ENCODE results near the gene ZNF317.
"Not testable (repeated sequence)": the region's sequence is repeated elsewhere in the genome, so short reads cannot be mapped to it uniquely, and the experiment has no call there.

ZNF317 gene

GRCh38 chr19:9175326-9175725 lies 35.1 kb downstream of the ZNF317 start:
- no peaks in the 10 kb centered on the region for H3K4me1 ChIP-seq (ENCODE audit: insufficient read depth, low read length)
- H3K9me3 ChIP-seq (ENCODE audit: insufficient read depth, low read depth, low read length): peaks cover 53% of the 10 kb centered on the region
- H3K27me3 ChIP-seq (ENCODE audit: insufficient read depth, low read length): no peaks in the 10 kb centered on the region
- 90% methylated on average over 5 of the region's 5 CpGs for WGBS
- no peak overlapping the region for H3K9ac ChIP-seq (ENCODE audit: low read depth, low read length)
- no peak overlapping the region for H3K4me3 ChIP-seq (ENCODE audit: low read length)
- no peaks in the 10 kb centered on the region for H3K36me3 ChIP-seq (ENCODE audit: insufficient read depth, low read length)
- no peak overlapping the region for H3K27ac ChIP-seq (ENCODE audit: low read depth, low read length)

GRCh38 chr19:9178901-9179300 lies 38.7 kb downstream of the ZNF317 start, which contains the start of gene OR7D2:
Gene OR7D2, plus strand, starts transcription at chr19:9178979. Its CDS starts 6,803 bp downstream, at chr19:9185782.
- no peak within 1 kb of the TSS for H3K9ac ChIP-seq (ENCODE audit: low read depth, low read length)
- H3K27me3 ChIP-seq (ENCODE audit: insufficient read depth, low read length): no peaks in the 10 kb centered on the region
- no peak within 1 kb of the TSS for H3K4me3 ChIP-seq (ENCODE audit: low read length)
- H3K4me1 ChIP-seq (ENCODE audit: insufficient read depth, low read length): no peaks in the 10 kb centered on the region
- H3K27ac ChIP-seq (ENCODE audit: low read depth, low read length): no peak within 1 kb of the TSS
- H3K36me3 ChIP-seq (ENCODE audit: insufficient read depth, low read length): no peaks in the 10 kb centered on the region
- H3K9me3 ChIP-seq (ENCODE audit: insufficient read depth, low read depth, low read length): peaks cover 50% of the 10 kb centered on the region
- WGBS: 68% methylated on average over 4 of the region's 4 CpGs

- Histone ChIP-seq H3K27me3 (ENCODE audit: insufficient read depth, low read length) (no peaks in the 10 kb centered on the region), H3K4me3 (ENCODE audit: low read length) (no peak overlapping the region), H3K9me3 (ENCODE audit: insufficient read depth, low read depth, low read length) (peaks cover 59% of the 10 kb centered on the region), H3K27ac (ENCODE audit: low read depth, low read length) (no peak overlapping the region), H3K36me3 (ENCODE audit: insufficient read depth, low read length) (no peaks in the 10 kb centered on the region), H3K4me1 (ENCODE audit: insufficient read depth, low read length) (no peaks in the 10 kb centered on the region), H3K9ac (ENCODE audit: low read depth, low read length) (no peak overlapping the region)
- 95% methylated on average over 17 of the region's 17 CpGs for WGBS
Observed at GRCh38 chr19:9183000-9183399, 42.8 kb downstream of the ZNF317 start.

DNA sequence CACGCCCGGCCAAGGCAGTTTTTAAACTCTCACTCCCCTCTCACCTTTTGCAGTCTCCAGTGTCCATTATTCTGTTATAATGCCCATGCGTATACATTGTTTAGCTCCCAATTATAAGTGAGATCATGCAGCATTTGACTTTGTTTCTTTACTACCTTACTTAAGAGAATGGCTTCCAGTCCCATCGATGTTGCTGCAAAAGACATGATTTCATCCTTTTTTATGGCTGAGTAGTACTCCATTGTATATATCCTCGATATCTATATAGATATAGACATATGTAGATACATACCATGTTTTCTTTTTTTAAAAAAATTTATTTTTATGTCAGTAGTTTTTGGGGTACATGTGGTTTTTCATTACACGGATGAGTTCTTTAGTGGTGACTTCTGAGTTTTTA lies 47.0 kb downstream of the ZNF317 start:
- H3K36me3 ChIP-seq (ENCODE audit: insufficient read depth, low read length): no peaks in the 10 kb centered on the region
- H3K9ac ChIP-seq (ENCODE audit: low read depth, low read length): no peak overlapping the region
- H3K4me1 ChIP-seq (ENCODE audit: insufficient read depth, low read length): no peaks in the 10 kb centered on the region
- no peak overlapping the region for H3K4me3 ChIP-seq (ENCODE audit: low read length)
- no peak overlapping the region for H3K27ac ChIP-seq (ENCODE audit: low read depth, low read length)
- WGBS: 89% methylated on average over 4 of the region's 6 CpGs
- no peaks in the 10 kb centered on the region for H3K27me3 ChIP-seq (ENCODE audit: insufficient read depth, low read length)
- H3K9me3 ChIP-seq (ENCODE audit: insufficient read depth, low read depth, low read length): peaks cover 75% of the 10 kb centered on the region

DNA sequence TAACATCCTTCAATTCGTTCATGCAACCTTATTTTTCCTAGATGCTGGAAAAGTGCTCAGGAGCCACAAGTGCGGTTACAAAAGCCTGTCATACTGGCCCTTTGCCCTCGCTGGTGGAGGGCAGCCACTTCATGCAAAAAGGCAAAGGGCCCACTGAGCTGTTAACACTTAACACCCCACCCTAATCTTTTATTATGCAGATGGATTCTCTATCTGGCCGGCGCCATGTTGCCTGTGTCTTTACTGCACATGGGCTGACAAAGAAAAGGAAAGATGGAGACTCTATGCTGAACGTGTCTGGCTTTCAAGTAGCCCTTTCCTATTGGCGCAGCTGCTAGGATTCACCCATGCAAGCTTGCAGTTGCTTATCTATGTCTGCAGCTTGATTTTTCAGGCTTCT lies 49.3 kb downstream of the ZNF317 start:
- WGBS: 60% methylated on average over 7 of the region's 7 CpGs

DNA sequence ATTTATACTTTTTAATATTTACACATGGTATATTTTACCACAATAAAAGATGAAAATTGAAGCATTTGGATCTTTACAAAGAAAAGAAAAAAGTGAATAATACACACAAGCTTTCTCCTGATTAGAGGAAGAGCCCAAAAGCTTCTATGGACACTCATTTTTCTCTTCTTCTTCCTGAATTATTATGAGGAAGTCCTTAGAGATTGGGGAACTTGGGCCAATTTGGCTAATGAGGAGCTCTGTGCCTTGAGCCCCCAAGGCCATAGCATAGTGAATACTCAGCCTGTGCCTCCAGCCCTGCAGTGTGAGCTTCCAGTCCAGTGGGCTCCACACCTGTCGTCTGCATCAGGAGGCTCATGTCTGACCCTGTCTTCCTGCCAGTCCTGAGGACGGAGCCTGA lies 57.8 kb downstream of the ZNF317 start:
- not testable (repeated sequence) for H3K4me1 ChIP-seq (ENCODE audit: insufficient read depth, low read length); H3K4me3 ChIP-seq (ENCODE audit: low read length); H3K36me3 ChIP-seq (ENCODE audit: insufficient read depth, low read length); H3K9ac ChIP-seq (ENCODE audit: low read depth, low read length); H3K27ac ChIP-seq (ENCODE audit: low read depth, low read length); H3K27me3 ChIP-seq (ENCODE audit: insufficient read depth, low read length)
- peaks cover 73% of the 10 kb centered on the region for H3K9me3 ChIP-seq (ENCODE audit: insufficient read depth, low read depth, low read length)
- 87% methylated on average over 2 of the region's 2 CpGs for WGBS

More for the DNA sequence above, 49.3 kb downstream of the ZNF317 start:
- no peak overlapping the region for H3K27ac ChIP-seq (ENCODE audit: low read depth, low read length)
- H3K4me1 ChIP-seq (ENCODE audit: insufficient read depth, low read length): no peaks in the 10 kb centered on the region
- H3K36me3 ChIP-seq (ENCODE audit: insufficient read depth, low read length): no peaks in the 10 kb centered on the region
- H3K9me3 ChIP-seq (ENCODE audit: insufficient read depth, low read depth, low read length): peaks cover 88% of the 10 kb centered on the region
- H3K4me3 ChIP-seq (ENCODE audit: low read length): no peak overlapping the region
- H3K9ac ChIP-seq (ENCODE audit: low read depth, low read length): no peak overlapping the region
- H3K27me3 ChIP-seq (ENCODE audit: insufficient read depth, low read length): no peaks in the 10 kb centered on the region

- Histone ChIP-seq H3K4me3 (ENCODE audit: low read length) (no peak overlapping the region), H3K4me1 (ENCODE audit: insufficient read depth, low read length) (no peaks in the 10 kb centered on the region), H3K9me3 (ENCODE audit: insufficient read depth, low read depth, low read length) (peaks cover 56% of the 10 kb centered on the region), H3K9ac (ENCODE audit: low read depth, low read length) (no peak overlapping the region), H3K27me3 (ENCODE audit: insufficient read depth, low read length) (no peaks in the 10 kb centered on the region), H3K27ac (ENCODE audit: low read depth, low read length) (no peak overlapping the region), H3K36me3 (ENCODE audit: insufficient read depth, low read length) (no peaks in the 10 kb centered on the region)
- WGBS: 43% methylated on average over 13 of the region's 13 CpGs
Observed at GRCh38 chr19:9205501-9206113, 65.4 kb downstream of the ZNF317 start.

Data from HUES64 (cell line).